Measurements from ENCODE around the gene GTF3C5. TPM values are rescaled to one million over a fixed set of nuclear protein-coding genes. Genes with fewer than 3 reads are reported as not detected.

Gene GTF3C5
- total and polyA plus RNA-seq, 8 donors, result 17.4 to 68.5 (median 25.1) TPM

DNA sequence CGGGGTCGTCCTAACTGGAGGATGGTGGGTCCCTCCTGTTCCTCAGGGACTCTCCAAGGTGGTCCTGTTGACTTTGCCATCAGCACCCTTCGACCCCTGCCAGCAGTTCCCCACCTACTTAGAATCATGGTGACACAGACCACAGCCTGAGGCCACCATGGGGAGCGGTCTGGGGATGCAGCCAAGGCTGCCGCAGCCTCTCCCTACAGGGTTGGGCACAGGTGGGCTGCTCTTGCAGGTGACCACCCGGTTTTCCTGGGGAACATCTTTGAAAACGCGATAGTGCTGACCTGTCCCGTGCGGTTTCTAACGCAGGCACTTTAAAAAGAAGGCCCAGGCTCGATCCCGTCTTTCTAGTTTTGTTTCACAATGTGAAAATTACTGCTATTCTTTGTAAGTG, 18.2 kb downstream of the GTF3C5 start:
- intact Hi-C loops (cut with DNase I), result loop anchor here in 1 of 3 donors (10.0 kb wide), 1 partner anchor 306 kb away; the partner anchor contains the start of genes SURF1 and SURF2
- DNase-seq, result no peak
- Histone ChIP-seq H3K4me3 (peak overlapping the region in 1 of 4 donors; percentile 17), H3K9me3 (no peaks in the 10 kb centered on the region), H3K4me1 (peaks cover 6 to 40% (median 26%) of the 10 kb centered on the region in 3 donors), H3K27me3 (no peaks in the 10 kb centered on the region), H3K36me3 (peaks cover 0 to 23% (median 5%) of the 10 kb centered on the region in 3 donors), H3K27ac (peak overlapping the region; percentile 36 to 73 (median 59))
- ATAC-seq, result peak in 2 of 4 donors; percentile 1 to 2
- 36 to 45% methylated on average over 13 of the region's 13 CpGs for WGBS, 2 donors
- no peak for FAIRE-seq
- TF ChIP-seq, protein P1, sequence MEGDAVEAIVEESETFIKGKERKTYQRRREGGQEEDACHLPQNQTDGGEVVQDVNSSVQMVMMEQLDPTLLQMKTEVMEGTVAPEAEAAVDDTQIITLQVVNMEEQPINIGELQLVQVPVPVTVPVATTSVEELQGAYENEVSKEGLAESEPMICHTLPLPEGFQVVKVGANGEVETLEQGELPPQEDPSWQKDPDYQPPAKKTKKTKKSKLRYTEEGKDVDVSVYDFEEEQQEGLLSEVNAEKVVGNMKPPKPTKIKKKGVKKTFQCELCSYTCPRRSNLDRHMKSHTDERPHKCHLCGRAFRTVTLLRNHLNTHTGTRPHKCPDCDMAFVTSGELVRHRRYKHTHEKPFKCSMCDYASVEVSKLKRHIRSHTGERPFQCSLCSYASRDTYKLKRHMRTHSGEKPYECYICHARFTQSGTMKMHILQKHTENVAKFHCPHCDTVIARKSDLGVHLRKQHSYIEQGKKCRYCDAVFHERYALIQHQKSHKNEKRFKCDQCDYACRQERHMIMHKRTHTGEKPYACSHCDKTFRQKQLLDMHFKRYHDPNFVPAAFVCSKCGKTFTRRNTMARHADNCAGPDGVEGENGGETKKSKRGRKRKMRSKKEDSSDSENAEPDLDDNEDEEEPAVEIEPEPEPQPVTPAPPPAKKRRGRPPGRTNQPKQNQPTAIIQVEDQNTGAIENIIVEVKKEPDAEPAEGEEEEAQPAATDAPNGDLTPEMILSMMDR (IDR thresholded peaks at IDR 0.05), result no peak

DNA sequence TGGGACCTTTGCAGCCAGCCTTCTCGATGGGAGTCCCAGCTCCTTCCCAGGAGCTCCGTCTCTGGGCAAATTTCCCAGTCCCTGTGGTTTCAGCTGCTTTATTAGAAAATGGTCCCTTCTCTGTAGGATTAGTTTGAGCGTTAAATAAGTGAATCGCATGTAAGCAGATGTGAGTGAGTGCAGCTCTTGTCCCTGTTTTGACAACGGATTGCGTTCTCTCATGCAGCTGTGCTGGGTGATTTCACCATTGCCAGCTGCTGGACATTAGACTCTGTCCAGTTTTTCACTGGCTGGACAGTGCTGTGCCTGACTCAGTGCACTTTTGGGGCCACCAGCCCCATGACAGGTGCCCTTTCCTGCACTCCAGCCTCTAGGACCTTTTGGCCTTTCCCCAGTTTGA, 19.3 kb downstream of the GTF3C5 start:
- Histone ChIP-seq H3K4me3 (peak overlapping the region in 2 of 4 donors; percentile 3 to 15), H3K27me3 (no peaks in the 10 kb centered on the region), H3K36me3 (peaks cover 0 to 16% (median 5%) of the 10 kb centered on the region in 3 donors), H3K27ac (peak overlapping the region; percentile 28 to 73 (median 68)), H3K9me3 (no peaks in the 10 kb centered on the region), H3K4me1 (peaks cover 11 to 47% (median 35%) of the 10 kb centered on the region in 3 donors)
- TF ChIP-seq, protein P1 (IDR thresholded peaks at IDR 0.05), result no peak
- intact Hi-C loops (cut with DNase I), result no loop called here
- ATAC-seq (no peak), DNase-seq (peak in 4 of 6 donors; percentile 32 to 51 (median 44)), FAIRE-seq (no peak)
- WGBS, 2 donors, result 40 to 45% methylated on average over 6 of the region's 6 CpGs

DNA sequence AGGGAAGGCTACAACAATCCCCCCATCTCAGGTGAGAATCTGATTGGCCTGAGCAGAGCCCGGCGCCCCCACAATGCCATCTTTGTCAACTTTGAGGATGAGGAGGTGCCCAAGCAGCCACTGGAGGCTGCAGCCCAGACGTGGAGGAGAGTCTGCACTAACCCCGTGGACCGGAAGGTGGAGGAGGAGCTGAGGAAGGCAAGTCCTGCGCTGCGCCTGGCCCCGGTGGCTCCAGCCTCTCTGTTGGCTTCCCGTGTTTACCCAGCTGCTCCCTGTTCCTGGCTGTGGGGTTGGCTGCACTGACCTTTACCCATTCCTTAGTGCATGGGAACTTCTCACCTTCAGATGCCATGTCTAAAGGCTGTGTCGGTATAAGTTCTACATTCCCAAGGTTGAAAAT, 20.0 kb downstream of the GTF3C5 start:
- intact Hi-C loops (cut with DNase I), result no loop called here
- ATAC-seq, result peak; percentile 66 to 75 (median 72)
- Histone ChIP-seq H3K4me1 (peaks cover 16 to 52% (median 42%) of the 10 kb centered on the region in 3 donors), H3K4me3 (peak overlapping the region in 2 of 4 donors; percentile 3 to 15), H3K27ac (peak overlapping the region; percentile 28 to 73 (median 68)), H3K36me3 (peaks cover 0 to 16% (median 5%) of the 10 kb centered on the region in 3 donors), H3K27me3 (no peaks in the 10 kb centered on the region), H3K9me3 (no peaks in the 10 kb centered on the region)
- no peak for FAIRE-seq
- TF ChIP-seq, protein P1 (IDR thresholded peaks at IDR 0.05), result peak in 1 of 4 donors; percentile 19
- WGBS, 2 donors, result 36 to 47% methylated on average over 10 of the region's 10 CpGs
- DNase-seq, result peak; percentile 81 to 96 (median 93)

DNA sequence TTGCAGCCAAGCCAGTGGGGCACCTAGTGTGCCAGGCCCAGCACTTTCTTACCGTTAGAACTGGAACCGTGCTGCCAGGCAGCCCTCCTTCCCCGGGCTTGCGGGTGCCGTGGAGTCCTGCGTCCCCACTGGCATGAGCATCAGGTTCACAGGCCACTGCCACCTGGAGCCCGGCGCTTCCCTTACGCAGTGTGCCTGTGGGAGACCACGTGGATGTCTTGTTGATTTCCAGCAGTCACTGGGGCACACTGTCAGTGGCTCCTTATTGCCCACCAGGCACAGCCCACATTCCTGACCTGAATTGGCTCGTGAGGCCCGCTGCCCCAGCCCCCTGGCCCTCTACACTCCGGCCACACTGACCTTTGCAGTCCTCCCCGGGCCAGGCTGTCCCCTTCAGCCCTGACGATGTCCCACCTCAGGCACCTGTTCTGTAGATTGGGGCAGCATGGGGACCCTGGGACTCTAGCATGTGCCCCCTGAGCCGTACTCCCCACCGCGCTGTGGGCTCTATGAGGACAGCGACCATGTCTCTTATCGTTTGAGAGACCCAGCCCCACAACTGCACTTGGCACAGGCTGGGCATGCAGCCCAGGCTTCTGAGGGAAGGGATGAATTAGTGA, 20.6 kb downstream of the GTF3C5 start:
- no peaks in the 10 kb centered on the region for H3K9me3 ChIP-seq
- H3K27me3 ChIP-seq, result no peaks in the 10 kb centered on the region
- H3K4me1 ChIP-seq, result peaks cover 16 to 57% (median 41%) of the 10 kb centered on the region in 3 donors
- ATAC-seq (peak in 1 of 4 donors; percentile 1), DNase-seq (peak in 3 of 6 donors; percentile 47 to 74 (median 62)), FAIRE-seq (no peak)
- WGBS, 2 donors, result 35 to 48% methylated on average over 20 of the region's 20 CpGs
- peak overlapping the region in 1 of 4 donors; percentile 3 for H3K4me3 ChIP-seq
- intact Hi-C loops (cut with DNase I), result no loop called here
- H3K27ac ChIP-seq, result peak overlapping the region; percentile 65 to 73 (median 72)
- TF ChIP-seq, protein P1 (IDR thresholded peaks at IDR 0.05), result no peak
- peaks cover 0 to 17% (median 5%) of the 10 kb centered on the region in 3 donors for H3K36me3 ChIP-seq

All from pancreas (tissue), 10 donors.